ENCODE results near the gene EIF2B2.

EIF2B2 gene

DNA sequence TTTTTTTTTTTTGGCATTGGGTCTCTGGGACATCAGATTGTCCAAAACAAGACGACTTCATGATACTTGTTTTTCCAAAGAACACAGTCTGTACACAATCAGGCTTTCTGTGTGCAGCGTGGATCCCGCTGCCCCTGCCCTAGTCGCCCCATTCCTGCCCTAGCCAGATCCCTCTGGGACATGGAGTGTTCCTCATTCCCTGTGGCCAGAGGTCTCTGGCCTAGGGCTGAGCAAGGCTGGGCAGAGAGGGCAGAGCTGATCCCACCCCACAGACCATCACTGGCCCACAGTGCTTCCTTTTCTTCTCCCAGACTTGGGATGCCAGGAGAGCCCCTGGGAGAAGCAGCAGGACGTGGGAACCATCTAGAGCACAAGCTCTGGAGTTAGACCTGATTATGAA, 20.9 kb upstream of the EIF2B2 start:
- no peak overlapping the region for H3K4me3 ChIP-seq (ENCODE audit: low read depth, low read length)
- no peak for DNase-seq (ENCODE audit: low read depth)
- TF ChIP-seq CTCF (IDR thresholded peaks at IDR 0.05; ENCODE audit: insufficient read depth, low read depth, low read length, missing control alignments), result no peak

GRCh38 chr14:74982661-74983060, 20.1 kb upstream of the EIF2B2 start:
- peak; percentile 32 for DNase-seq (ENCODE audit: low read depth)
- TF ChIP-seq CTCF (IDR thresholded peaks at IDR 0.05; ENCODE audit: insufficient read depth, low read depth, low read length, missing control alignments), result no peak
- no peak overlapping the region for H3K4me3 ChIP-seq (ENCODE audit: low read depth, low read length)

DNA sequence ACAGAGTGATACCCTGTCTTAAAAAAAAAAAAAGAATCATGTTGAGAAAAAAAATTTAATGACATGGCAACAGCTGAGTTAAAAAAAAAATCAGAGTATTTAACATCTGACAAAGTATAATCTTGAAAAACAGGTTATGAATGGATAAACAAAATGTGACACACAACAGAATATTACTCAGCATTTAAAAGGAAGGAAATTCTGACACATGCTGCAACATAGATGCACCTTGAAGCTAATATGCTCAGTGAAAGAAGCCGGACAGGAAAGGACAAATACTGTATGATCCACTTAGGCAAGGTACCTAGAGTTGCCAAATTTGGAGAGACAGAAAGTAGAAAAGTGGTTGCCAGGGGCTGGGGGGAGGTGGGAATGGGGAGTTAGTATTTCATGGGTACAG, 19.4 kb upstream of the EIF2B2 start:
- no peak overlapping the region for H3K4me3 ChIP-seq (ENCODE audit: low read depth, low read length)
- DNase-seq (ENCODE audit: low read depth), result no peak
- no peak for TF ChIP-seq CTCF (IDR thresholded peaks at IDR 0.05; ENCODE audit: insufficient read depth, low read depth, low read length, missing control alignments)

DNA sequence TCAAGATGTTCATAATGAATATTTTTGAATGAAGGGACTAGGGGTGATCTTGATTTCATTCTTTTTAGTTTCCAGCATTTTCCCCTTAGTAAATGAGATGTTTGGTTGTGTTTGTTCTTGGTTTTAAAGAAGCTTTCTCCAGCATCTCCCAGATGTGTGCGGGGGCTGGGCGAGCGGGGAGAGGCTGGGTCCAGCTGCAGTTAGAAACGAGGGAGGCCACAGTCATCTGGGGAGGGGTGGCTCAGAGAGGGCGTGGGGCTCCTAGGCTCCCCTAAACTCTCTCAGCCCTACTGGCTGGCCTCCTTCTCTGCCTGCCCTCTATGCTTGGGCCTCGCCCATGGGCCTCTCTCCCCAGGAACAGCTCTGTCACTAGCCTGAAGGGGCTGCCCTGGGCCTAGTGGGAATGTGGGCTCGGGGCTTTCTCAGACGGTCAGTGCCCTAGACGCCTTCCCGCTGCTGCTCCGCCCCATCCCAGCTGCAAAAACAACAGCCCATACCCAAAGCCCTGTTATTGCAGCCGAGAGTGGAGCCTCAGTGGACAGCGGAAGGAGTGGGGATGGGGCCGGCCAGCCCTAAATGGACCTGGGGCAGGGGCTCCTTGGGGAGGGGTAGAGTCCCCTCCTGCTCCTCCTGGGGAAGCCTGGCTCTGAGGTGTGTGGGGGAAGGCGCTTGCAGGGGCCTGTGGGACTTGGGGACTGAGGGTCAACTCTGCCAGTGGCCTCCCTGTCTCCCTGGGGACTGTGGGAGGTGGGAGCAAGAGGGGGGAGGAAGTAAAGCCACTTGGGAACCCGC, 18.3 kb upstream of the EIF2B2 start:
- DNase-seq (ENCODE audit: low read depth), result no peak
- no peak for TF ChIP-seq CTCF (IDR thresholded peaks at IDR 0.05; ENCODE audit: insufficient read depth, low read depth, low read length, missing control alignments)
- no peak overlapping the region for H3K4me3 ChIP-seq (ENCODE audit: low read depth, low read length)

DNA sequence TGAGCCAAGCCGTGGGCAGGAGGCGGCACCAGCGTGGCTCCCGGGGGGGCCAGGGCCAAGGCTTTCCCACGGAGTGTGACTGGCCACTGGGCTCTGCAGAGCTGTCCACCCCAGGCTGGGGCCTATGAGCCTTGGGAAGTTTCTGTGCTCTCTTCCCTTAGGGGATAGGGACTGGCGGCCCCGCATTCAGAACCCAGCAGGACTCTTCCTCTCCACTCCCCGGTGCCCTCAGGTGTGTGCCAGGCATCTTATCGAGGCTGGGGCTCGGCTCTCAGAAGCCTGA, 17.8 kb upstream of the EIF2B2 start:
- no peak for DNase-seq (ENCODE audit: low read depth)
- no peak overlapping the region for H3K4me3 ChIP-seq (ENCODE audit: low read depth, low read length)
- no peak for TF ChIP-seq CTCF (IDR thresholded peaks at IDR 0.05; ENCODE audit: insufficient read depth, low read depth, low read length, missing control alignments)

DNA sequence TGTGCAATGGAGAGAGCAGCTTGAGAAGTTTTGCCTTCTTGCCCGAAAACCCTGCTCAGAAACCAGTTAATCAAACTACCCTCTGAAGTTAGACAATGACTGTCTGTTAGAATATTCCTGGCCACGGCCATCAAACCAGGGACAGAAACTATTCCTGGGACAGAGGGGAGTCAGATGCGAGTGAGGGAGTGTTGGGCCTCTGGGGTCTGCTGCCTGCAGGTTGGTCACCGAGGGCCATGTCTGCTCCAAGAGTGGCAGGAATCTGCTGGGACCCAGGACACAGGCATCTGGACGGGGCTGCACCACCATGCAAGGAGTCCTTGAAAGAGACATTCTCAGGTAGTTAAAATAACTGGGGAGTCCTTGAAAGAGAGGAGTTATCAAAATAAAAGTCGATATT, 16.9 kb upstream of the EIF2B2 start:
- no peak overlapping the region for H3K4me3 ChIP-seq (ENCODE audit: low read depth, low read length)
- DNase-seq (ENCODE audit: low read depth), result no peak
- no peak for TF ChIP-seq CTCF (IDR thresholded peaks at IDR 0.05; ENCODE audit: insufficient read depth, low read depth, low read length, missing control alignments)

GRCh38 chr14:74988131-74988530, 14.6 kb upstream of the EIF2B2 start:
- DNase-seq (ENCODE audit: low read depth), result no peak
- no peak overlapping the region for H3K4me3 ChIP-seq (ENCODE audit: low read depth, low read length)
- TF ChIP-seq CTCF (IDR thresholded peaks at IDR 0.05; ENCODE audit: insufficient read depth, low read depth, low read length, missing control alignments), result no peak

Data from GM12865 (cell line).